ENCODE results near the gene ACSL6. TPM values are rescaled to one million over a fixed set of nuclear protein-coding genes. Genes with fewer than 3 reads are reported as not detected.

Gene ACSL6
- total RNA-seq, 1 experiment from 2014 or later = not detected

DNA sequence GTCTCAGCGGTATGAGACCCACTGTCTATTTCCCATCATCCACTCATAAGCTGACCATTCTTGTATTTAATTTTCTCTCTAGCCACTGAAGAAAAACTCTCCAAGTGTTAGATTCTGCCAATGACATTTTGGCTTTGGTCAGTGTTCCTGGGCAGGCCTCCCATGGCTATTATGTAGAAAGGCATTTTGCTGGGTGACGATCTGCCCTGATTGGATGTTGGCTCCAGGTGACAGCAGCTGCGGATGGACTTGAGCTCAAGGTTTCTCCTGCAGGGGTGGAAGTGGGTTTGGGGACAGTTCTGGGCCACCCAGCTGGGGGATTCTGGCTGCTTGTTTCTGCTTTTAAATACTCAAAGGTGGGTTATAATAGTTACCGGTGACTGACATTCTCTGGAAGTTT lies 31.6 kb downstream of the ACSL6 start:
- no peak for DNase-seq (ENCODE audit: low read depth)

DNA sequence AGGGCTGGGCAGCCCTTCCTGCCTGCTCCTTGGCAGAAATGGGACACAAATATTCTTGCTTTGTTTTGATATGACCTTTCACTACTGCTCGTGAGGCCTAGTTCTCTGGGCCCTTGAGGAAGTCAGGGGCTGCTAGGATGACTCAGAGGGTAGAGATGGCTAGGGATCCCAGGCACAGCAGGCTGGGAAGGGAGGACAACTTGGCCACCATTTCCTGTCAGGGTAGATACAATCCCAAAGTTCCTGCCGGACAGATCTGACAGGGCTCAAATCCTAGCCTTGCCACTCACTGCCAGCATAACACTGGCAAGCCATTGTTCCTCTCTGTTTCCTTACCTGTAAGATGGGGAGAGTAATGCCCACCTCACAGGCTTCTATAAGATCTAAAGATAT lies 34.2 kb downstream of the ACSL6 start:
- peak; percentile 8 for DNase-seq (ENCODE audit: low read depth)

DNA sequence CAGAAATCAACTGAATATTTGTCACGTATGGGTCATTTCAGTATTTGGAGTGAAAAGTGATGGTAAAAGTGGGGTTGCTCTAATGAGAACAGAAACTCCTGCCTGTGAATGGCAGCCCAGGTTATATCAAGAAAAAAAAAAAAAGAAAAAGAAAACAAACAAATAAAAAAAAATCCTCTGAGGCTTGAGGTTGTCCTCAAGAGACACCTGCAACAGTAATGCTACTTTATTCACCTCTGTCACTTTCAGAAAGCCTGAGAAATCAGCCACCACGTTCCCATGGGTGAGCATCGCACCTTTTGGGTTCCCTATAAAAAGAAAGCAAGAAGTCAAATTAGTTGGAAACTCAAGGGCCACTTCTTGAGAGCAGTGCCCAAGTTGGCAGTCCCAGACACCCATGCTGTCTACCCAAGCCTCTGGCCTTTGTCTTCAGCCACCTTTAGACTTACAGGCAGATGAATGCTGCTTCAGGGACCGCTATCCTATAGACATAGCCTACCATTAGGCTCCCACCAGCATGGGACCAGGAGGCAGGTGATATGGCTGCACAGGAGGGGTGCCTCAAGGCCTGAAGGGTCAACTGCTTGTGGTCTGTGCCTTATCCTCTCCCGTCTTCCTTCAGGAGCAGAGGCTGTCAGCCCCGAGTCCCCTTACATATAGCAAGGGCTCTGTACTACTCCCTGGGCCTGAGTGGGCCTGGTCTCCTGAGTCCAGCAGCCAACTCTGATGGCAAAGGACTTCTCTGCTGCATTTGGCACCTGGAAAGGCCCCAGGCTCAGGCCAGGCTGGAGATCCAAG lies 34.8 kb downstream of the ACSL6 start:
- DNase-seq (ENCODE audit: low read depth) = no peak

DNA sequence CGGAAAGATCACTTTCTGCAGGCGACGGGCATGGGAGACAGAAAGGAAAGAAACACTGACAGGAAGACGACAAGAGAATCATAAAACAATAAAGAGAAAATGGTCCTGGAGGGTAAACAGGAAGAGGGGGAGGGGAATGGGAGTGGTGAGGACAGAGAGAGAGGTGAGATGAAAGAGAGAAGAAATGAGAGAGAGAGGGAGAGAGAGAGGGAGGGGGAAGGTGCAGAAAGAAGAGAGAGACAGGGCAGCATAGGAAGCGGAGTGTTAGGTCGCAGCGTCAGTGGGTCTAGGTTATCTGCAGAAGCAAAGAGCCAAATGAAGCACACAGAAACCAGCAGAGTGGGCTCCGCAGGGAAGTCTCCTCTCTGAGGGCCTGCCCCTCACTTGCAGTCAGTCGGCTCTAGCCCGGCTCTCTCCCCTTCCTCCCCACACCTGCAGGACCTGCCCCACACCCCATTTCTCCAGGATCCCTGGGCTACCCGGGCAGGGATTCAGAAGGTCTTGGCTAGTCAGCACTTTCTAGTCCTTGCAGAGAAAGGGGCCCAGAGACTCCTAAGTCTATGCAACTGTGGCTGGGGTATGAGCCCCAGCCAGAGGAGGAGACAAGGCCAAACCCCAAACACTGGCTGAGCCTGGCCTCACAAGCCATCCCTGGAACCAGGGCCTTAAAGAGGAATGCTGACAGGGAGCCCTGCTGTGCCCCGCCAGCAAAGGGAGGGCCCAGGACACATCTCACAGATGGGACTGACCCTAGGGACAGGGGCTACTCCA lies 36.3 kb downstream of the ACSL6 start:
- no peak for DNase-seq (ENCODE audit: low read depth)

DNA sequence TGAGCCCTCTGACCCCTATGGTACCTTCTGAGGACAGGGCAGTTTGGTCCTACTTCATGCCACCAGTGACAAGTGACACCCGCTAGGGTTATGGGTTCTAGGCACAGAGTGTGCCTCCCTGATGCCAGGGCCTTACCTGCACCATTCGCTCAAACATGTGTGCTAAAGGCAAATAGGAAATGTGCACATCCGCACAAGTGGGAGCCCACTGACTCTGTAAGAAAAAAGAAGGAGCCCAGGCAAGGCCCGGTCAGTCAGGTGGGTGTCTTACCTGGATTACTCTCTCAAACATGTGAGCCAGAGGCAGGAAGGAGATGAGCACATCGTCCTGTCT lies 36.9 kb downstream of the ACSL6 start:
- DNase-seq (ENCODE audit: low read depth) = no peak

DNA sequence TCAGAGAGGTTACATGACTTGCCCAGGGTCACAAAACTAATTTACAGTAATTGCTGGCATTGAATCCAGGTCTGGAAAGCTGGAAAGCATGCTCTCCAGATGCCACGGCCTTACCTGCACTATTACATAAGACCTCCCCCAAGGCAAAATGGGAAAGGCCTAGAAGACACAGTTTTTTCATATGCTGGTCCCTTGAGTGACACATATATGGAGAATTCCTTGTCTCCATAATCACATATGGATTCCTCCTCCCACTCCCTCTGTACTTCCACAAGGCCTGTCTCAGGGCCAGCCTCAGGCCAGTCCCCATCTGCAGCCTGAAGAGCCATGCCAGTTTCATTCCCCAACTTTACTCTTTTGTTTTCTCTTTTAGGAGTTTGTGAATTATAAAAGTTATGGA lies 37.4 kb downstream of the ACSL6 start:
- DNase-seq (ENCODE audit: low read depth) = no peak

DNA sequence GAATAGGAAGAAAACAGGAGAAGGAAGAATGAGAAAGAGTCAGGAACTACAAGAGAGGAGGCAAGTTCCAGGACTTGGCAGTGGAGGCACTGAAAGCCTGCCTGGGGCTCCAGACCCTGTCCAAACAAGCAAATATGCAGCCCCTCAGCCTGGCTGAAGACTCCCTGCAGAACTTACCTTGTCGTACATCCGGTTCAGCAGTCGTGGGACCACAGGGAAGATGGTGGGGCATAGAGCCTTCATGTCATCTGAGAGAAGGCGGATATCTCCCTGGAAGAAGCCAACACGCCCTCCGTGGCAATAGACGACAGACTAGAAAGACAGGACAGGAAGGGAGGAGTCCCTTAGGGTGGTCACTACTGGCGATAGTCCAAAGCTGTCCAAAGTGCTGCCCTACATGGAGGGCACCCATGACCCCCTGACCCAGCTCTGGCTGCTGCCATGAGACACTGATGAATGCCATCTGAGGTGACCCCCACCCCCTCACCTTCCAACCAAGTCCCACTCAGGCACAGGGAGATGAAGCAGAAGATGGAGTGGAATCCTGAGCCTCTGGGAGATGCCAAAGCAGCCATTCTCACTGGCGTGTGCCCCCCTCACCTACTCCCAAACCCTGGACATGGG lies 38.3 kb downstream of the ACSL6 start:
- DNase-seq (ENCODE audit: low read depth) = no peak

DNA sequence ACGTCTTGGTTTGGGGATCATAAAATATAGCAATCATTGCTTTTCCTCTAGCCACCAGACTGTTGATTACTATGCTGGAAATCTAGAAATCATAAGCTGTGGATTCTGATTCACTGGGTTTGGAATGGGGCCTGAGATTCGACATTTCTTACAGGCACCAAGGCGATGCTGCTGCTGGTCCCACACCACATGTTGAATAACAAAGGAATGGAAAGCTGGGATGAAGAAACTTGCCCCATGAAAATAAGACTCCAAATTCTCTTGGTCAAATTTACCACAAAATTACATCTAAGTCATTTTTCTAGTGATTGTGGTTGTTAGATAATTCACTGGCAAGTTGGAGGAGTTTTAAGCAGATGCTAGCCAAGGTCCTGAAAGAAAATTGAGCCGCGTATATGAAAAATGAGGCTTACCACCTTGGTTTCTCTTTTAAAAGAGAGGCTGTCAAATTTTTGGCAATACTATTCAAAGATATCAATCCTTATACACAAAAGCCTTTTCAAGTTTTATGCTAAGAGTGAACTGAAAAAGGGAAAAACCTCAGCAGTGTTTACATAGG lies 43.0 kb downstream of the ACSL6 start:
- peak; percentile 7 for DNase-seq (ENCODE audit: low read depth)

DNA sequence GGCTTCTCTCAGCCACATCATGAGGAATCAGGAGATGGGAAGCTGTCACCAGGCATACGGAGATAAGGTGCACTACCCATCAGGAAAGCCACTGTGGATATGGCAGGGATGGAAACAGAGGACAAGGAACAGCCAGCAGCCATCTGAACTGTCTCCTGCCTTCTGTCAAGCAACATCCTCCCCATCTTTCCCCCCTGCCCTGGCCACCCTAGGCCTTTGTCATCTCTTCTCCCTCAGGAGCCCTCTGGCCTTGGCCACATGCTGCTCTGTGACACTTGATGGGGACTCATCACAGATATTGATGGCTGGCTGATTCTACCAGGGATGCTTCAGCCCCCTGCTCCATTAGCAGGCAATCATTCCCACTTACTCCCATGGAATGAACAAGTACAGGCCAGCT lies 44.9 kb downstream of the ACSL6 start:
- no peak for DNase-seq (ENCODE audit: low read depth)

DNA sequence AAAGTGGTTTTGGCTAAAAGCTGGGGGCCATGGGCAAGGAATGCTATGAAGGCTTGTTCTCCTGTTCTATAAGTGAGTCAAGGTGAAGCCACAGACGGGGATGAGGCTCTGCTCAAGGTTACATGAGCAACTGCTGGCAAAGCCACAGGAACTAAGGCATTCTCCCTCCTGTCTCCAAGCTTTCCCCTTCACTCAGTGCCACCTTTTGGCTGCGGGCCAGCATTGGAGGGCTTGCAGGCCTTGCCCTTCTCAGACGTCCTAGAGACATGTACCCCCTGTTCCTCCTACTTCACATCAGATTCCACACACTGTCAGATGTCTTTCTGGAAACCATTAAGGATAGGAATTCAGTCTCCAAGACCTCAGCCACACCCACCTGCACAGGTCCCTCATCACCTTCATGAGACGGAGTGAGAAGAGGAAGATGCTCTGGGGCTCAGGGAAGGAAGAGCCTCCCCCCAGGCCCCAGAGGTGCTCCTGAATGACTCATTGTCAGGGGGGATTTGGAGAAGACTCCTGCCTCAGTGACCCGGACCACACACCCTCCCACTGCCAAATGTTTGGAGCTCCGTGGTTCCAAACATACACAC lies 45.5 kb downstream of the ACSL6 start:
- no peak for DNase-seq (ENCODE audit: low read depth)

DNA sequence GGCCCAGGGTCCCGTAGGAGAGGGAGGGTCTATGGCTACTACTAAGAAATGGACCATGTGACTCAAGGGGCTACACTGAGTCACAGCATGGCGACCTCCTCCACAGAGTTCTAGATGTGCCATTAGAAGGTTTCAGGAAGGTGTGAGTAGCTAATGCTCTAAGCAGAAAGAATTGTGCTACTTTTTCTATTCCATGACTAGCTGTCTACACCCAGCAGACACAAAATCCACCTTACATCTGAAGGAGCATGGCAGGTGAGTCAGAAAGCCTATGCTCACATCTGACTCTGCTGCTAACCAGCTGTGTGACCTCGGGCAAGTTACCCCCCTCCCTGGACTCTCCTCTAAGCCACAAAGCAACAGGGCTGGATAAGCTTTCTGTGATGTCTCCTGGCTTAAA lies 51.6 kb downstream of the ACSL6 start:
- peak; percentile 7 for DNase-seq (ENCODE audit: low read depth)

DNA sequence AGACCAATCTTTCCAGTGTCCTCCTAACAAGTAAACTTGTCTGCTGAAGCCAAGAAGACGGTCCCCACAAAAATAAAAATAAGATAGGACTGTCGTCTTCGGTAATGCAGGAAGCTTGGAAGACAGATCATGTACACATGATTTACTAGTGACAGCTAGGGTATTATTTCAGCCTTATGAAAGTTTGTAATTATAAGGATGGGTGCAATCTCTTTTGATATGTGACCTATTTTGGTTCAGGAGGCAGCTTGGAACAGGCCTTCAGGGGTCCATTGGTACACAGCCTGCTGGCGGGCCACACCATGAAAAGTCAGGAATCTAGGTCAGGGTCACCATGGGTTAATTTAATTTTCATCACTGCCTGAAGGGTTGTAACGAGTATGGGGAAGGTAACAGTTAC lies 52.3 kb downstream of the ACSL6 start:
- no peak for DNase-seq (ENCODE audit: low read depth)

DNA sequence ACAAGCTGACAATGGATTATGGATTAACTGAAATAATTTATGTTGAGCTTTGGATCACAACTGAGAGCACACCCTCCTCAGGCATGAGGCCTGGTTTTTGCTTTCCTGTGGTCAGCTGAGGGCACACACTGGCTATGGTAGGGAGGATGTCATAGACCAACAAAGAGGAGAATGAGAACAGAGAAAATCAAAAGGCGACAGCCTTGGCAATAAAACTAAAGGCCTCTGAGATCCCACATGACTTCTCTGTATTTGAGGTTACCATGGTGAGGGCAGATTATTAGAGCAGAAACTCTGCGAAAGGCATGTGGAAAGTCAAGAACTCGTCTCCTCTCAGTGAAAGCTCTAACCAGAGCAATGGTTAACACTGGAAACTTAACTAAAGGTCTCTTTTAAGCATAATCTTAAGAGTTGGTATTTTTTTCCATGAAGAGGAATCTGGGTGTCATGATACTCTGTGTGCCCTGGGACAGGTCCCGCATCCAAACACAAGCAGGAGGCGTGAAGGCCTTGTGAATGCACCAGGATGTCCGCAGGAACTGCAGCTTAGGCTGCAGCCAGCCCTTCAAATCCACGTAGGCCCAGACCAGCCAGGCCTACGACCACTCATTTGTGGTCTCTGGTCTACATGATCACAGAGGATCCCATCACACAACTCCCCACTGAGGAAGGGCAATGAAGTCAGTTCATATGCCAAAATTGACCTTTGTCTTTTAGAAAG lies 53.6 kb downstream of the ACSL6 start:
- DNase-seq (ENCODE audit: low read depth) = no peak

DNA sequence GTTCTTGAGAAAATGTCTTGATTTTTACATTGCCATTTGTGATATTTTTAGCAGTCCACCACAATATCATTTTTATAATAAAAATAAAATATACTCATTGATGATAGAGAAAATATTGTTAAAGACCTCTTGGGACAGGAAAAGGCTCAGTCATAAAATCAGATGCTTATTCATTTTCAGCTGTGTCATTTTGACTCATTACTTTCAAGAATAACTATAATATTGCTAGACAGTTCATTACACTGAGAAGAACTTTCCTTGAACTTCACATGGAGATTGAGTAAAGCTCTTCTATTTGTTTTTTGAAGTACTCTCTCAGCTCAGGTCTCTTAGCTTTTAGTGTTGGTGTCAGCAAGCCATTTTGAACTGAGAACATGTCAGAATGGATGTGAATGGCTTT lies 57.5 kb downstream of the ACSL6 start:
- DNase-seq (ENCODE audit: low read depth) = no peak

DNA sequence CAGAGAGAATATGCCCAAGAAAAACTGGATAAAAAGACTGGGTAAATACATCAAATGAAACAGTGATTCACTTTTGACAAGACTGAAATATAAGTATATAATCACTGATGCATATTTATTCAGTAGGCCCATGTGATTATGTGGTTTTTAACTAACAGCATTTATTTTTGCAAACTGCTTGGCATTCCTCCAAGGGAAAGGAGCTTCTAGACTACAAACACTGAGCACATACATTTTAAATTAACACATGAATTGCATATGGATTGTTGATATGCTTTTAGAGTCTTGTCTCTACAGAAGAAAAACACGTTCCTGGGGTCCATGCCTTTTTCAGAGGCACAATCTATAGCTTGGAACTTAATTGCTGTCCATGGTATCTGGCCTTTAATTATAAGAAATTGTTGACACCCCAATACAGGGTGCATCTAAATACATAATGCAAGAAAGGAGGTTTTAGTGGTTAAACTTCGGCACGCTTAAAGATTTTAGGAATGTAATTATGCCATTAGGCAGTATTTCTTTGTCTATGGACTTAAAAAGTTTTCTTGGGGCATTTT lies 59.1 kb downstream of the ACSL6 start:
- DNase-seq (ENCODE audit: low read depth) = peak; percentile 7

DNA sequence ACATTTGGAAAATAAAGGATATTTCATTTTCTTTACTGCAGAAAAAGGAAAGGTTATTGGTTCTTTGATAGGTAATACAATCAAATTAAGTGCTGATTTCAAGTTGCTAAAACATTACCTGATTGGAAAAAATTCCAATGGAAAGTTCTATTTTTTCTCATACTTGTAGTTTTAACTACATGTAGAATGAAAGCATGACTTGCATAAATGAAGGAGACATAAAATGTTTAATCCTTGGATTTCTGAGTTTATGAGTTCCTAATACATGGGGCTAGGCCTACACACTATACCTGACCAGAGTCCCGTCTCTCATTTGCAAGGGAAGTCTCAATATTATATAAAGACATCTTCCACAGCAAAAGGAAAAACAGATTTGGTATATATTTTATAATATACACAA lies 60.8 kb downstream of the ACSL6 start:
- no peak for DNase-seq (ENCODE audit: low read depth)

DNA sequence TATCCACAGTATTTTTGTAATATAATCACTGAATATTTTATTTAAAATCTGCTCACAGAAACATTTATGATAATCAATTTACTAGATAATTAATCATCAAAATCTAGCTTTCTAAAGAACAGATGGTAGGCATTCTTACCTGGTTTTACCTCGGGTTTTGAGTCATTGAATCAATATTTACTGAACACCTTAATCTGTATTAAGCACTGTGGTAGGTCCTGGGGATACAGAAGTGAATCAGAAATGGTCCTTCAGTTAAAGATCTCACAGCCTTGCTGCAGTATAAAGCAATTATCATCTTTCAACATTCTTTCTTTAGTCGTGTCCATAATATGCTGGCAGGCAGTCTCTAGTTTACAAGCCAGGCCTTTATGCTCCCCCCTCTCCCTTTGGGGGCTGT lies 64.0 kb downstream of the ACSL6 start:
- DNase-seq (ENCODE audit: low read depth) = no peak

DNA sequence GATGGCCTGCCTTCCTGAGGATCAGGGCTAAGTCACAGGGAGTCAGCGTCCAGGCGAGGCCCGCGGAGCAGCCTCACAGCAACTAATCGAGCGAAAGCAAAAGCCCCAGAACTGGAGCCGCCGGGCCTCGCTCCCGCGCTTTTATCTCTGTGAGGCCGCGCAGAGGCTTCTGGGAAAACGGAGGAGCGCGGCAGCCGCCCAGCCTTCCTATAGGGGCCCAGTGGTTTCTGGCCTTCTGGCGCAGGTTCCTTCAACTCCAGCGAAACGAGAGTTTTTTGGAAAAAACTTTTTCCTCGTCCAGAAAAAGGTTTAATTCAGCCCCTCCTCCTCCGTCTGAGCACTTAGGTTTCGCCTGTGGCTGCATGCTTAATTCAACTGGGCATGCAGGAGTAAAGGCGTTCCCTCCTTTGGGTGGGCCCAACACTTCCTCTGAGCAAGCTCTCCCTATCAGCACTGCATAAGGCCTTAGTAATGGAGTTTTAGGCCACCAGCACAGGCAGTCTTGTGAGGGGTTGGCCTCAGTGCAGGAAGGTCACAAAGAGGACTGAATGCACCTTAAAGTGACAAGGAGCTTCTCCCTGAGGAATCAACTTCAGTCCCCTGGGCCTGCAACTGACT lies 65.8 kb downstream of the ACSL6 start, which contains the start of gene MEIKIN:
Gene MEIKIN (minus strand): TSS at position 113 of the 618 bp plus-strand sequence. CDS start 158 bp downstream, outside the sequence.
- DNase-seq (ENCODE audit: low read depth) = no peak

DNA sequence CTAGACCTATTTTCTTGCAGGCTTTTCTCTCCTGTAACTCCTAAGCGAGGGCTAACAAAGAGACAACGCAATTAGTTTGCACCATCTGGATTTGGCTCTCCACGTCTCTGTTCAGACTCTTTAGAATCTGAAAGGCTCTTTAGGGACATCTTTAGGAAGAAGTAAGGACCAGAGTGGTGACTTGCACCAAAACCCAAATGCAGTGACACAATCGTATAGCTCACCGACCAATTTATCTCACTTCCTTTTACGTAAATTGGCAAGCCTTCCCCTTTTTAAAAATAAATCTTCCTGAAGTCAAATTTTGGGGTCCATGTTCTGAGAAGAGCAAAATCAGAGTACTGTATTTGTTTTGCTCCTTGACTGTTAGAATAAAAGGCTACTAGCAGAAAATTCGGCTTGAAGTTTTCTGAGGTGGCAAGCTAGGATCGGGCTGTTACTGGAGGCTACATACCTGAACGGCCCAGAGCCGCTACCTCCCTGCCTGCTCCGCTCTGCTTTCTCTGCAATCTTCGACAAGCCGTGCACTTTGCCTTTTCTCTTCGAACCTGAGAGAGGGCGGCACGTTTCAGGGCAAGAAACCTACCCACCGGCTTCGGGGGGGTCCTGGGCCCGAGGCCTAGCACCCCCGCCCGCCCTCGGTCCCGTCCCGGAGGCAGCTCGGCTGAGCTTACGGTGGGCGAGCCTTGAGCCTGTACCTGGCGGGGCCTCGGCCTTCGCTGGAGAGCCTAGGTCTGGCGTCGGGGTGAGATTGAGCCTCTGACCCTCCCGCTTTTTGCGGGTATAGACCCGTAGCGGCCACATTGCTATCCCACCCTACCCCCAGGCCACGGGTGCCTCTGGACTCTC lies 66.5 kb downstream of the ACSL6 start:
- DNase-seq (ENCODE audit: low read depth) = no peak

DNA sequence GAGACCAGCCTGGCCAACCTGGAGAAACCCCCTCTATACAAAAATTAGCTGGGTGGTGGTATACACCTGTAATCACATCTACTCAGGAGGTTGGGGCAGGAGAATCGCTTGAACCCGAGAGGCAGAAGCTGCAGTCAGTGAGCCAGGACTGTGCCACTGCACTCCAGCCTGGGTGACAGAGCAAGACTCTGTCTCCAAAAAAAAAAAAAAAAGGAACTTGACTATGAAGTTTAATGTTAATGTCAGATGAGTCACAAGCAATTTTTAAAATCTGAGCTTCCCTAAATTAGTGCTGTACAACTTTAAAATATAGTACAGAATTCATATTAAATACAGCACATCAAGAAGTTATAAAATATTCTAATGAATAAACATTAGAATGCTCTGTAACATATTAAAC lies 67.5 kb downstream of the ACSL6 start:
- no peak for DNase-seq (ENCODE audit: low read depth)

Data from M059J (cell line).